ENCODE results near the gene CARHSP1.

- TF ChIP-seq, protein P1, sequence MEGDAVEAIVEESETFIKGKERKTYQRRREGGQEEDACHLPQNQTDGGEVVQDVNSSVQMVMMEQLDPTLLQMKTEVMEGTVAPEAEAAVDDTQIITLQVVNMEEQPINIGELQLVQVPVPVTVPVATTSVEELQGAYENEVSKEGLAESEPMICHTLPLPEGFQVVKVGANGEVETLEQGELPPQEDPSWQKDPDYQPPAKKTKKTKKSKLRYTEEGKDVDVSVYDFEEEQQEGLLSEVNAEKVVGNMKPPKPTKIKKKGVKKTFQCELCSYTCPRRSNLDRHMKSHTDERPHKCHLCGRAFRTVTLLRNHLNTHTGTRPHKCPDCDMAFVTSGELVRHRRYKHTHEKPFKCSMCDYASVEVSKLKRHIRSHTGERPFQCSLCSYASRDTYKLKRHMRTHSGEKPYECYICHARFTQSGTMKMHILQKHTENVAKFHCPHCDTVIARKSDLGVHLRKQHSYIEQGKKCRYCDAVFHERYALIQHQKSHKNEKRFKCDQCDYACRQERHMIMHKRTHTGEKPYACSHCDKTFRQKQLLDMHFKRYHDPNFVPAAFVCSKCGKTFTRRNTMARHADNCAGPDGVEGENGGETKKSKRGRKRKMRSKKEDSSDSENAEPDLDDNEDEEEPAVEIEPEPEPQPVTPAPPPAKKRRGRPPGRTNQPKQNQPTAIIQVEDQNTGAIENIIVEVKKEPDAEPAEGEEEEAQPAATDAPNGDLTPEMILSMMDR (IDR thresholded peaks at IDR 0.05; ENCODE audit: insufficient read depth, low read length) = no peak
- no peak for TF ChIP-seq REST (IDR thresholded peaks at IDR 0.05; ENCODE audit: insufficient replicate concordance, low read depth)
- TF ChIP-seq POLR2AphosphoS5 (IDR thresholded peaks at IDR 0.05; ENCODE audit: low read depth) = no peak
Observed at GRCh38 chr16:8912793-8913192, 44.0 kb upstream of the CARHSP1 start.

Measured in HL-60 (cell line).